HG02885 (cell line): ENCODE data around the gene EMILIN3.
A peak's percentile ranks its signal among the peaks of the same experiment; 100 is the strongest.

Source experiments
- ATAC-seq: cut with Tn5 transposase; IDR thresholded peaks from one replicate; pipeline ENCODE4 v1.9.1; 2021; ENCODE audit warnings: mild to moderate bottlenecking; ENCODE audit not compliant: unreplicated experiment, poor library complexity

The EMILIN3 gene

GRCh38 chr20:41366546-41367392 lies at the start of gene EMILIN3:
EMILIN3 (minus strand) TSS chr20:41366818; CDS start chr20:41366634, 184 bp downstream.
- ATAC-seq = no peak

- ATAC-seq = no peak
Observed at GRCh38 chr20:41415191-41415590, 48.6 kb upstream of the EMILIN3 start.

GRCh38 chr20:41413169-41413568 lies 46.6 kb upstream of the EMILIN3 start:
- no peak for ATAC-seq

- no peak for ATAC-seq
Observed at GRCh38 chr20:41412324-41413120, 45.9 kb upstream of the EMILIN3 start.

- ATAC-seq = no peak
Observed at GRCh38 chr20:41411391-41411847, 44.8 kb upstream of the EMILIN3 start.

- ATAC-seq = no peak
Observed at GRCh38 chr20:41408986-41409385, 42.4 kb upstream of the EMILIN3 start.

- ATAC-seq = peak; percentile 66
Observed at GRCh38 chr20:41408156-41408794, 41.7 kb upstream of the EMILIN3 start.

- ATAC-seq = no peak
Observed at GRCh38 chr20:41407607-41408006, 41.0 kb upstream of the EMILIN3 start.

- ATAC-seq = no peak
Observed at GRCh38 chr20:41406896-41407444, 40.4 kb upstream of the EMILIN3 start.

- ATAC-seq = no peak
Observed at GRCh38 chr20:41406353-41406752, 39.7 kb upstream of the EMILIN3 start.

GRCh38 chr20:41405436-41405835 lies 38.8 kb upstream of the EMILIN3 start:
- ATAC-seq = no peak

- no peak for ATAC-seq
Observed at GRCh38 chr20:41403604-41404003, 37.0 kb upstream of the EMILIN3 start.

- no peak for ATAC-seq
Observed at GRCh38 chr20:41398408-41398807, 31.8 kb upstream of the EMILIN3 start.

- ATAC-seq = no peak
Observed at GRCh38 chr20:41395667-41396664, 29.3 kb upstream of the EMILIN3 start.

- ATAC-seq = no peak
Observed at GRCh38 chr20:41394931-41395666, 28.5 kb upstream of the EMILIN3 start.

- no peak for ATAC-seq
Observed at GRCh38 chr20:41394081-41394480, 27.5 kb upstream of the EMILIN3 start.

- ATAC-seq = no peak
Observed at GRCh38 chr20:41393705-41394066, 27.1 kb upstream of the EMILIN3 start.

GRCh38 chr20:41392871-41393704 lies 26.5 kb upstream of the EMILIN3 start:
- ATAC-seq = no peak
